Gastrocnemius medialis (tissue), 4 donors: Measurements from ENCODE around the gene PRMT6. TPM values are rescaled to one million over a fixed set of nuclear protein-coding genes. Genes with fewer than 3 reads are reported as not detected.
"Not testable (repeated sequence)": the region's sequence is repeated elsewhere in the genome, so short reads cannot be mapped to it uniquely, and the experiment has no call there.

Source experiments
- ATAC-seq, 2 donors: fragments of 150-250 bp; one replicate each; pipeline ENCODE4 v1.9.1; 2016
- DNase-seq, 2 donors: peaks; one replicate each; pipeline ENCODE4 v3.0.0-alpha.2; 2019
- H3K27ac ChIP-seq, 4 donors: fragments of 200-600 bp; sonication (generic); 1 replicate in 1 of 4; 2 replicates in 3 of 4; pipeline ENCODE4 v1.5.1; 2016 to 2018; ENCODE audit warnings: mild to moderate bottlenecking in 2 of 4, moderate library complexity in 1 of 4
- H3K27me3 ChIP-seq, 3 donors: fragments of 200-600 bp; sonication (generic) in 2 of 3; 1 replicate in 1 of 3; 2 replicates in 2 of 3; pipeline versions ENCODE4 v1.5.1 to v1.6.0; 2016 to 2019; ENCODE audit warnings: mild to moderate bottlenecking in 1 of 3, moderate library complexity in 1 of 3
- H3K36me3 ChIP-seq, 2 donors: fragments of 200-600 bp; sonication (generic) in 1 of 2; one replicate each; pipeline ENCODE4 v1.5.1; 2017 to 2018
- H3K4me1 ChIP-seq, 2 donors: fragments of 200-600 bp; sonication (generic) in 1 of 2; one replicate each; pipeline ENCODE4 v1.5.1; 2016 to 2017; ENCODE audit warnings: mild to moderate bottlenecking in 2 of 2
- H3K4me3 ChIP-seq, 4 donors: fragments of 200-600 bp; sonication (generic) in 3 of 4; 1 replicate in 1 of 4; 2 replicates in 3 of 4; pipeline ENCODE4 v1.5.1; 2016 to 2019; ENCODE audit warnings: mild to moderate bottlenecking in 2 of 4
- H3K9me3 ChIP-seq, 3 donors: fragments of 200-600 bp; sonication (generic) in 2 of 3; 1 replicate in 1 of 3; 2 replicates in 2 of 3; pipeline ENCODE4 v1.5.1; 2016 to 2019
- POLR2A ChIP-seq, 2 donors: fragments of 450-650 bp; IDR thresholded peaks; one replicate each; pipeline ENCODE4 v1.6.1; 2017; ENCODE audit warnings: antibody characterized with exemption in 2 of 2, mild to moderate bottlenecking in 2 of 2, moderate library complexity in 2 of 2
- in situ Hi-C, 4 donors: fragments of 200-750 bp; cut with MboI; loops; one replicate each; pipeline versions ENCODE4 v1.15.0 to v1.8.0; 2017; ENCODE audit warnings: low sequenced_read_pairs in 4 of 4
- intact Hi-C: fragments of 100-400 bp; cut with DNase I; formaldehyde crosslinking; loops from one replicate; pipeline ENCODE4 v1.15.1; 2023; ENCODE audit warnings: low total_unique reads
- total RNA-seq, 4 donors: library from RNA; depleted of rRNA; stranded (reverse); fragments of >200 nt; gene quantifications; one replicate each; pipeline versions ENCODE4 v1.1.0 to v1.2.3, GENCODE V29; 2016
- TF ChIP-seq, protein P1 (sequence below), 5 experiments: fragments of 450-650 bp in 3 of 5; fragments of 200-600 bp in 2 of 5; sonication (generic) in 2 of 5; IDR thresholded peaks in 4 of 5; conservative IDR thresholded peaks in 1 of 5; 1 replicate in 4 of 5; 2 replicates in 1 of 5; pipeline ENCODE4 v1.5.1; 2016 to 2019; ENCODE audit warnings: antibody characterized with exemption in 5 of 5, mild to moderate bottlenecking in 3 of 5, moderate library complexity in 3 of 5

Gene PRMT6
- total RNA-seq, 4 donors from 2014 or later = 0.19 to 2.0 (median 1.5) TPM

DNA sequence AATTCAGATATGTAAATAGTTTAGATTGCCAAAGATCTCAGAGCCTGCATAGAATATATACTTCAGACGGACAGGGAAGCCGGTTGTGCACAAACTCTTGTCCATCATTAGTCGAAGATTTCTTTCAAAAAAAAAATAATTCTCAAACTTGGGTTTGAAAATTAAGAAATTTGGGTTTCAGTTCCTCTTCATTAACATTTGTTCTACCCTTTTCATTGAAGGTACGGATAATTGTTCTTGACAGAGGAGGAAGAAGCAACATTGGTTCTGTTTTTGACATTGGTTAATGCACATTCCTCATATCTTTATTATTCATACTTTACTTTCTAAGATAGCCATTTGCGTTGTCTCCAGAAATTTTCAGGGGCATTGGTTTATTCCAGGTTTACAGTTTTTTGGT, 38.0 kb upstream of the PRMT6 start:
- Histone ChIP-seq H3K9me3 (no peaks in the 10 kb centered on the region), H3K36me3 (no peaks in the 10 kb centered on the region), H3K27ac (no peak overlapping the region), H3K4me3 (no peak overlapping the region), H3K4me1 (no peaks in the 10 kb centered on the region), H3K27me3 (no peaks in the 10 kb centered on the region)
- ATAC-seq (no peak), DNase-seq (no peak)
- in situ Hi-C loops = no loop called here
- TF ChIP-seq, protein P1, sequence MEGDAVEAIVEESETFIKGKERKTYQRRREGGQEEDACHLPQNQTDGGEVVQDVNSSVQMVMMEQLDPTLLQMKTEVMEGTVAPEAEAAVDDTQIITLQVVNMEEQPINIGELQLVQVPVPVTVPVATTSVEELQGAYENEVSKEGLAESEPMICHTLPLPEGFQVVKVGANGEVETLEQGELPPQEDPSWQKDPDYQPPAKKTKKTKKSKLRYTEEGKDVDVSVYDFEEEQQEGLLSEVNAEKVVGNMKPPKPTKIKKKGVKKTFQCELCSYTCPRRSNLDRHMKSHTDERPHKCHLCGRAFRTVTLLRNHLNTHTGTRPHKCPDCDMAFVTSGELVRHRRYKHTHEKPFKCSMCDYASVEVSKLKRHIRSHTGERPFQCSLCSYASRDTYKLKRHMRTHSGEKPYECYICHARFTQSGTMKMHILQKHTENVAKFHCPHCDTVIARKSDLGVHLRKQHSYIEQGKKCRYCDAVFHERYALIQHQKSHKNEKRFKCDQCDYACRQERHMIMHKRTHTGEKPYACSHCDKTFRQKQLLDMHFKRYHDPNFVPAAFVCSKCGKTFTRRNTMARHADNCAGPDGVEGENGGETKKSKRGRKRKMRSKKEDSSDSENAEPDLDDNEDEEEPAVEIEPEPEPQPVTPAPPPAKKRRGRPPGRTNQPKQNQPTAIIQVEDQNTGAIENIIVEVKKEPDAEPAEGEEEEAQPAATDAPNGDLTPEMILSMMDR (IDR thresholded peaks at IDR 0.05 in 4 of 5, conservative IDR thresholded peaks at IDR 0.05 in 1 of 5) = no peak
- no peak for TF ChIP-seq POLR2A (IDR thresholded peaks at IDR 0.05)
- intact Hi-C loops = no loop called here

GRCh38 chr1:107019166-107019565, 37.3 kb upstream of the PRMT6 start:
- no peak overlapping the region for H3K4me3 ChIP-seq
- H3K27me3 ChIP-seq = no peaks in the 10 kb centered on the region
- H3K27ac ChIP-seq = no peak overlapping the region
- ATAC-seq = no peak
- no peaks in the 10 kb centered on the region for H3K9me3 ChIP-seq
- in situ Hi-C loops = no loop called here
- DNase-seq = no peak
- H3K4me1 ChIP-seq = no peaks in the 10 kb centered on the region
- TF ChIP-seq, protein P1 (IDR thresholded peaks at IDR 0.05 in 4 of 5, conservative IDR thresholded peaks at IDR 0.05 in 1 of 5) = no peak
- no peak for TF ChIP-seq POLR2A (IDR thresholded peaks at IDR 0.05)
- no peaks in the 10 kb centered on the region for H3K36me3 ChIP-seq
- intact Hi-C loops = no loop called here

DNA sequence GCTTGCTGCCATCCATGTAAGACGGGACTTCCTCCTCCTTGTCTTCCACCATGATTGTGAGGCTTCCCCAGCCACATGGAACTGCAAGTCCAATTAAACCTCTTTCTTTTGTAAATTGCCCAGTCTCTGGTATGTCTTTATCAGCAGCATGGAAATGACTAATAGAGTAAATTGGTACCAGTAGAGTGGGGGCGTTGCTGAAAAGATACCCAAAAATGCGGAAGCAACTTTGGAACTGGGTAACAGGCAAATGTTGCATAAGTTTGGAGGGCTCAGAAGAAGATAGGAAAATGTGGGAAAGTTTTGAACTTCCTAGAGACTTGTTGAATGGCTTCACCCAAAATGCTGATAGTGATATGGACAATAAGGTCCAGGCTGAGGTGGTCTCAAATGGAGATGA, 17.6 kb upstream of the PRMT6 start:
- H3K27me3 ChIP-seq, H3K27ac ChIP-seq, in situ Hi-C loops, H3K4me1 ChIP-seq, intact Hi-C loops, H3K36me3 ChIP-seq, H3K9me3 ChIP-seq, DNase-seq, H3K4me3 ChIP-seq, ATAC-seq: not testable (repeated sequence)

DNA sequence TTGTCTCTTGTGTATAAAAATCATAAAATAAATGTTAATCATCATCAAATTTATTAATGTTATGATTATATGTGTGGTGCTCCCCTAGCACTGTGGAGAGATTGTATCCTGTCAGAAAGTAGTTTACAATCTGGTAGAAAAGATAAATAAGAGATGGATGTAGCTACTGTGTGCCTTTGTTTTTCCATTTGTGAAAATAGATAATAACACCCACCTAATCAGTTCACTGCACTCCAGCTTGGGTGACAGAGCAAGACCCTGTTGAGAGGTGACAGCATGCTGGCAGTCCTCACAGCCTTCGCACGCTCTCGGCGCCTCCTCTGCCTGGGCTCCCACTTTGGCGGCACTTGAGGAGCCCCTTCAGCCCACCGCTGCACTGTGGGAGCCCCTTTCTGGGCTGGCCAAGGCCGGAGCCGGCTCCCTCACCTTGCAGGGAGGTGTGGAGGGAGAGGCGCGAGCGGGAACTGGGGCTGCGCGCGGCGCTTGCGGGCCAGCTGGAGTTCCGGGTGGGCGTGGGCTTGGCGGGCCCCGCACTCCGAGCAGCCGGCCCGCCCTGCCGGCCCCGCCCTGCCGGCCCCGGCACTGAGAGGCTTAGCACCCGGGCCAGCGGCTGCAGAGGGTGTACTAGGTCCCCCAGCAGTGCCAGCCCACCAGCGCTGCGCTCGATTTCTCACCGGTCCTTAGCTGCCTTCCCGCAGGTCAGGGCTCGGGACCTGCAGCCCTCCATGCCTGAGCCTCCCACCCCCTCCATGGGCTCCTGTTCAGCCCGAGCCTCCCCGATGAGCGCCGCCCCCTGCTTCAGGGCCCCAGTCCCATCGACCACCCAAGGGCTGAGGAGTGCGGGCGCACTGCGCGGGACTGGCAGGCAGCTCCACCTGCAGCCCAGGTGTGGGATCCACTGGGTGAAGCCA, 11.9 kb upstream of the PRMT6 start:
- H3K27me3 ChIP-seq, DNase-seq, H3K4me3 ChIP-seq, in situ Hi-C loops, H3K27ac ChIP-seq, intact Hi-C loops, H3K36me3 ChIP-seq, H3K9me3 ChIP-seq, H3K4me1 ChIP-seq, ATAC-seq: not testable (repeated sequence)

DNA sequence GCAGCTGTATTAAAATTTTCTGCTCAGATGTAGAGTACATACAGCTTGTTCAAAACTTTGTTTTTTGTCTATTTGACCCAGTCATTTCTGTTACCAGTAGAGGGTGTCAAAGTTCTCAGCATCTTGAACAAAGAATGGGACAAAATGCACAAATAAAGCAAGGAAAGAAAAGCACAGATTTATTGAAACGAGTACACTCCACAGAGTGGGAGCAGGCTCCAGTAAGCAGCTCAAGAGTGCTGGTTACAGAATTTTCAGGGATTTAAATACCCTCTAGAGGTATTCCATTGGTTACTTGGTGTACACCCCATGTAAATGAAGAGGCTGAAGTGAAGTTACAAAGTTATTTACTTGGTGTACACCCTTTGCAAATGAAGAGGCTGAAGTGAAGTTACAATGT, 8.9 kb upstream of the PRMT6 start:
- Histone ChIP-seq H3K4me1 (no peaks in the 10 kb centered on the region), H3K4me3 (no peak overlapping the region), H3K9me3 (no peaks in the 10 kb centered on the region), H3K27me3 (no peaks in the 10 kb centered on the region), H3K36me3 (no peaks in the 10 kb centered on the region), H3K27ac (no peak overlapping the region)
- no peak for DNase-seq
- TF ChIP-seq POLR2A (IDR thresholded peaks at IDR 0.05) = no peak
- TF ChIP-seq, protein P1 (IDR thresholded peaks at IDR 0.05 in 4 of 5, conservative IDR thresholded peaks at IDR 0.05 in 1 of 5) = no peak
- intact Hi-C loops = no loop called here
- in situ Hi-C loops = no loop called here
- ATAC-seq = no peak
